DMS114 treated with DMSO at 0.1 percent for 48 hours (cell line): ENCODE data around the gene PTPN20.
"Not testable (repeated sequence)": the region's sequence is repeated elsewhere in the genome, so short reads cannot be mapped to it uniquely, and the experiment has no call there.

ENCODE experiments used
- DNase-seq: peaks from one replicate; lab custom pipeline; 2025; ENCODE audit not compliant: unreplicated experiment; lab: John Stamatoyannopoulos, UW

PTPN20 gene, protein sequence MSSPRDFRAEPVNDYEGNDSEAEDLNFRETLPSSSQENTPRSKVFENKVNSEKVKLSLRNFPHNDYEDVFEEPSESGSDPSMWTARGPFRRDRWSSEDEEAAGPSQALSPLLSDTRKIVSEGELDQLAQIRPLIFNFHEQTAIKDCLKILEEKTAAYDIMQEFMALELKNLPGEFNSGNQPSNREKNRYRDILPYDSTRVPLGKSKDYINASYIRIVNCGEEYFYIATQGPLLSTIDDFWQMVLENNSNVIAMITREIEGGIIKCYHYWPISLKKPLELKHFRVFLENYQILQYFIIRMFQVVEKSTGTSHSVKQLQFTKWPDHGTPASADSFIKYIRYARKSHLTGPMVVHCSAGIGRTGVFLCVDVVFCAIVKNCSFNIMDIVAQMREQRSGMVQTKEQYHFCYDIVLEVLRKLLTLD

GRCh38 chr10:46911144-46911876, at the start of gene PTPN20:
Gene PTPN20 (plus strand): TSS chr10:46911428. CDS start chr10:46932500, 21,072 bp downstream.
- not testable (repeated sequence) for DNase-seq

DNA sequence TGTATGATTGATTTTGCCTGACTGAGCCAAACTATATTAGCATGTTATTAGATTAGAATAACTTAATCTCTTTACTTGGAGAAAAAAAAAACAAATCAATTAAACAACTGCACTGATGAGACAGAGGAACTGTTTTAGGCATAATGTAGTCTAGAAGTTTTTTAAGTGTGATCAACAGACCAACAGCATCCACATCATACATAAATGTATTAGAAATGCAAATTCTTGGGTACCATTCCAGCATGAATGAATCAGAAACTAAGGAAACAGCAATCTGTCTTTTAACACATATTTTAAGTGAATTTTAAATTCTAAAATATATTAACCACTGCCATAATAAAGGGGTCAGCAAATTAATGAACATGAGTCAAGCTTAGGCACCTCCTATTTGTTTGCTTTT, 41.5 kb upstream of the PTPN20 start:
- not testable (repeated sequence) for DNase-seq

DNA sequence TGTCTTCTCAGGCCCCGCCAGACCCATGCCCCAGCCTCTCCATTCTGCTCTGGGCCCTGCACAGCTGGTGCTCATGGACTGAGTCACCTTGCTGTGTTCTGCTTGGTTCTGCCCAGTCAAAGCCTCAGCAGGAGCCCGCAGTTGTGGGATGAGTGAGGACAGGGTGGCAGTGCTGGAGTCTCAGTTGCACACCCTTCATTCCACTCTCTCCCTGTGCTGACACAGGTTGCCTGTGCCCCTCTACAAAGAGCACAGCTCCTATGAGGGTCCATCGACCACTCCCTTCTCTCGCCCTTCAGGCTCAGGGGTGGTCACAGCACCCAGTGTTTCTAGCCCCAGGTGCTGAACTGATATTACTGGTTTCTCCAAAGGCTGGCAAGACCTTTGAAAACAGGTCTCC, 39.6 kb upstream of the PTPN20 start:
- DNase-seq: not testable (repeated sequence)

DNA sequence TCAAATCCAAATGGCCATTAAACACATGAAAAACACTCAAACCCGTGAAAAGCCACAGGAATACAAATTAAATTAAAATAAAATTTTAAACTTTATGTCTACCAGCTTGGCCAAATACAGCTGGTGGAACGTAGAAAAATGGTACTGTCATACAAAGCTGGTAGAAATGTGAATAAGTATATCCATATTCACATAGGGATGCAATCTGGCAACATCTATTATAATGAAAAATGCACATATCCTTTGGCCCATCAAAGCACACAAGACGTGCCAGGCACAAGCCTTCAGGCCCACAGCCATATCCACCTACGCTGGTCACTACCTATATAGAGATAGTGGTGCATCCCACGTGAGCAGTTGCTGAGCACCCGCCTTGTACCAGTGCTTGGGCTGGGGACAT, 35.9 kb upstream of the PTPN20 start:
- DNase-seq: not testable (repeated sequence)

GRCh38 chr10:46876773-46877172, 34.5 kb upstream of the PTPN20 start:
- DNase-seq: not testable (repeated sequence)

DNA sequence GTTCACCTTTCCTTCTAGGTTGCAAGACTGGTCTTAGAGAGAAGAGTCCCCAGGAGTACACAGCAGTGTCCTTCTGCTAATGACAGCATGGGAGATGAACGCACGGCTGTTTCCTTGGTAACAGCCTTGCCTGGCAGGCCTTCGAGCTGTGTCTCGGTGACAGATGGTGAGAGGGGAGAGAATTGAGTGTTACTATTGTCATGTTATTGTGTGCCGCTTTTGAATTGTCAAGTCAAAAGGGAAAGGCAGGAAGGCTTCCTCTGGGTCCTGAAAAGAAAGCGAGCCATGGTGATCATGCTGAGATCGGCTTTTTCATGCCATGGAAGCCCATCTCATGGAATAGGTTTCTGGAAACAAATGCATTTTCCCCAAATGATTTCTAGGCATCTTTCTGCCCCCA, 32.5 kb upstream of the PTPN20 start:
- not testable (repeated sequence) for DNase-seq

DNA sequence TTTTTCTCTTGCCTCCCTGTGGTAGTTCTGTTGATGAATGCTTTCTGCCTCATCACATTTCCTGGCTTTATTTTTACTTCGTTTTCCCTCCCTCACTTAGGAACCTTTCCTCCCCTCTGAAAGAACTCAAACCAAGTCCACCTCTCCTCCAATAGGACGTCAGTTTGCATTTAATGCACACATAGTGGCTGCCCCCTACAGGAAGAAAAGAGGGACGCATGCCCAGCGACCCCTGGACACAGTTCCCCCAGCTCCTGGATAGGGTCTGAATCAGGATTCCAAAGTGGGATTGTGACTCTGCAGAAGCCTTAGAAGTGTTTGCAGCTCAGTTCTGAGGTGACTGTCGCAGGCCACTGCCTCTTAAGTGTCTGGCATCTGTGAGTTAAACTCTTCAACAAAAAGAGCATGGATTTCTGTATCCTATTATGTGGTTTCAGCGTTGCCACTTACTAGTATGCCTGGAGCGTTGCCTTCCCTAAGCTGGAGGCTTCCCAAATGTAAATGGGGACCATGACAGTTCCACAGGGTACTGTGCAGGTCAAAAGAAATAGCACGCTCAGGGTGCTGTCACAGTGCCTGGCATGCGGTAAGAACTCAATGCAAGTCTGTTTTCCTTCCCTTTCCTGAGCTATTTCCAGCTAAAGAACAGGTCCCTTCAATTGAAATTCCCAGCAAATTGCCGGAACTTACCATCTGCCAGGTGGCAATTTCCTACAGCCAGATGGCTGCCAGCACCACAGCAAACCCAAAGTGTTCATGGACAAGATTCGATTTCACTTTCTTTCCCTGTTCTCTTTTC, 20.2 kb upstream of the PTPN20 start:
- not testable (repeated sequence) for DNase-seq

DNA sequence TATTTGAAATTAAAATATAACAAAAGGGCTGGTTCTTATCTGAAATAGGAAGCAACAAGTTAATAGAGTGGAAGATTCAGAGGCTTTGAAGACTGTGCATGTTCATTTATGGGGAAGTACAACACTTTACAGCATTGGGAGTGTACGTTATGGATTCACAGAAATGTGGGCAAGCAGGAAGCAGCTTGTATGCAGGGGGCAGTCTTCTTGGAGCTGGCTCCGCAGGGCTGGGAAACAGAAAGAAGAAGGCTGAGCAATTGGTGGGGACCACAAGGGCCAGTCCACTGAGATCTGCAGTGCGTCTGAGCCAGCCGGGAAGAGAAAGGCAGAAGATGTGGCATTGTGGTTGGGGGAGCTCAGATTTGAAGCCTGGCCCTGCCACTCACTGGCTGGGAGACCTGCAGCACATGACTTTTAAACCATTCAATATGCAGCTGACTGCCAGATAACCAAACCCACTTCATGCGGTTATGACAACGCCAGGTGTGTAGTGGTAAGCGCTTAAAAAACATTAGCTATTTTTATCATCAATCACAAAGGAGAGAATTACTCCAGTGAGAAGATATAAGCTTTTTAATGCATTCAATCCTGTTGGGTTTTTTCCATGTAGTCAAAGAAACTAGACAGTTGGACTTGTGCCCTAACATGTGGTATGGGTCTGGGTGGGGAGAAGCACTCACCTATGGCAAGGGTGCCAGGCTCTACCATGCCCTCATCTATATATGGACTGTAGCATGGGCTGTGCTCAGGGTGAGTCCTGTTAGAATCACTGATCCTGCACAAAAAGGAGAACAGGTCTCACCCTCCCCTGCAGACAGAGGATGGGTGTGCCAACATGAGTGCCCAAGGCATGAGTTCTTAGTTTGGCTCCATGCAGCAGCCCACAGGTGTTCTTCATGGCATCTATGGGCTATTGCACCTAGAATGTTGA, 14.2 kb upstream of the PTPN20 start:
- not testable (repeated sequence) for DNase-seq

- not testable (repeated sequence) for DNase-seq
Observed at GRCh38 chr10:46901247-46901646, 10.0 kb upstream of the PTPN20 start.

- not testable (repeated sequence) for DNase-seq
Observed at GRCh38 chr10:46903874-46904273, 7.4 kb upstream of the PTPN20 start.

GRCh38 chr10:46906359-46906758, 4.9 kb upstream of the PTPN20 start:
- DNase-seq: not testable (repeated sequence)

GRCh38 chr10:46907185-46908117, 3.8 kb upstream of the PTPN20 start:
- DNase-seq: not testable (repeated sequence)

- not testable (repeated sequence) for DNase-seq
Observed at GRCh38 chr10:46922498-46922897, 11.3 kb downstream of the PTPN20 start.

DNA sequence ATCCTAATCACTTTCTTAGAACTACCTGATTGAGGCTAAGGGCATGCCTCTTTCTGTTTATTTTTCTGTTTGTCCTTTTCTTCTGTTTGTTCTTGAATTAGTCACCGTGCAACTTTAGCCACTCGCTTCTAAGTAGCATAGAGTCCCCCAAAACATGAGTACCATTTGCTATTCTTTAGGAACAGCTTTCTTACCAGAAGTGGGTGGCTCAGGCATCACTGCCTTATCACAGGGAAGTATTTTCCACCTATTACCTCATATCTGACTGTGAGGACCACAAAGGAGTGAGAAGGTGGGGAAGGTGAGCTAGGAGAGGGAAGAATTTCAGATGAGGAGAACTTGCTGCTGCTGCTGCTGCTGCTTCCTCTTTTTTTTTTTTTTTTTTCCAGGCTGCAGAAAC, 13.9 kb downstream of the PTPN20 start:
- DNase-seq: not testable (repeated sequence)

DNA sequence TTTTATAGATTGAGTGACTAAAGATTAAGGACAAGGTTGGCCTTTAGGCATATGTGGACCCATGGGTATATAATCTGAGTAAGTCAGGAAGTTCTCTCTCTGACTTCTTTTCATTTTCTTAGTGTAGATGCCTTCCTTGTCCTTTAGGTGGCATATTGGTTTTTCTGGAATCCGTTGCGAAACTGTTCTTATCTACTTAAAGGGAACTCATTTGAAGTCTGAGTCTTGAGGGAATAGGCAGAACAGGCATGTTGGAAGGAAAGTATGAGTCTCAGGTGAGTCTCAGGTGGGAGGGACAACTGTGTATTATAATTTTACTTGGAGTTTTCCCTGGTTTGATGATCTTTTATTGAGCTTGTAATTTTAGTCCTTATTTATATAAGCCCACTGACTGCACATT, 14.6 kb downstream of the PTPN20 start:
- not testable (repeated sequence) for DNase-seq

- DNase-seq: not testable (repeated sequence)
Observed at GRCh38 chr10:46928810-46929209, 17.6 kb downstream of the PTPN20 start.

DNA sequence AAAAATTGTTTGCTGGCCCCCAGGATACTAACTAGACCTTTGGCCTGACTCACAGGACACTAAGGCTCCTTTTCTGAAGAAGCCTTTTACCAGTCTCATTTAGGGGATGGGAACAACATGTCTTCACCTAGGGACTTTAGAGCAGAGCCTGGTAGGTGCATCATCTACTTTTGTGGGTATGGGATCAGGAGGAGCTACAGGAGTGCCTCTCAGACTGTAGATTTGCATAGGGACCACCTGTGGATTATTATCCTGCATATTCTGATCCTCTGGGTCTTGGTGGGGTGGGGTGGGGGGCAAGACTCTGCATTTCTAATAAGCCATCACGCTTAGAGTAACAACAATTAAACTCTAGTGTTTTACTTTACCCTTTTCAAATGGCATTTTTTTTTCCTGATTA, 21.2 kb downstream of the PTPN20 start:
- DNase-seq: not testable (repeated sequence)

DNA sequence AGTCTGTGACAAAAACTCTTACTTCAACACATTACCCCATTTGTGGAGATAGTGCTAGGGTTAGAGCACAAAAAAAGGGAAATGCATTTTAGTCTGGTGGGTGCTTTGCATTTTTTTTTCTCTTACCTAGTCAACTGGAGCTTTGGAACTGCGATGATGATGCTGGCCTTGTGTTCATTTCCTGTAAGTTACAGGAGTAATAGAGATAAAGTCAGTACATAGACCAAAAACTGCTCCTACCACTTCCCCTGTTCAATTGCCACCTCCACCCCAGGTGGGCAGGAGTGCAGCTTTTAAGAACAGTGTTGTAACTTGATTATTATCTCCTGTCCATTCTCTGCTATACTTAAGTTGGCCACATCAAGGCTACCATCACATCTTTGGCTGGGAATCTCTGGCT, 29.9 kb downstream of the PTPN20 start:
- DNase-seq: not testable (repeated sequence)
